GM19239 (cell line): ENCODE measurements around the gene GRHL1.

Experiments used
- DNase-seq: peaks from one replicate; pipeline ENCODE4 v3.0.0; 2011; ENCODE audit warnings: low spot score; ENCODE audit not compliant: insufficient read length
- FAIRE-seq: peaks from 2 replicates; lab custom pipeline; 2011; peaks lifted over from hg19 to GRCh38; lab: Jason Lieb, UNC

Gene GRHL1

GRCh38 chr2:10035053-10035422 is 83.5 kb downstream of the GRHL1 start:
- no peak for DNase-seq
- FAIRE-seq, result no peak

- DNase-seq (no peak), FAIRE-seq (no peak)
These were observed 84.1 kb downstream of the GRHL1 start for GRCh38 chr2:10035633-10036032.

- DNase-seq (no peak), FAIRE-seq (no peak)
These were observed 84.8 kb downstream of the GRHL1 start for GRCh38 chr2:10036095-10036884.

- FAIRE-seq (no peak), DNase-seq (no peak)
These were observed 86.6 kb downstream of the GRHL1 start for GRCh38 chr2:10038123-10038522.

GRCh38 chr2:10038716-10039115 is 87.2 kb downstream of the GRHL1 start:
- DNase-seq, result no peak

GRCh38 chr2:10039658-10040410 is 88.3 kb downstream of the GRHL1 start:
- FAIRE-seq (no peak), DNase-seq (no peak)

More at GRCh38 chr2:10038716-10039115, 87.2 kb downstream of the GRHL1 start:
- FAIRE-seq, result no peak

GRCh38 chr2:10041711-10042110 is 90.2 kb downstream of the GRHL1 start:
- FAIRE-seq, result no peak
- no peak for DNase-seq

GRCh38 chr2:10042301-10043161 is 91.0 kb downstream of the GRHL1 start:
- FAIRE-seq (peak; percentile 52), DNase-seq (no peak)

GRCh38 chr2:10043256-10043905 is 91.9 kb downstream of the GRHL1 start, which contains the start of gene KLF11:
TSS of gene KLF11 (plus strand) at chr2:10043550. CDS start at chr2:10043717, 167 bp downstream.
- peak; percentile 95 for DNase-seq
- peak; percentile 76 for FAIRE-seq

- DNase-seq (peak; percentile 93), FAIRE-seq (peak; percentile 77)
These were observed 92.6 kb downstream of the GRHL1 start for GRCh38 chr2:10043906-10044601.

GRCh38 chr2:10045561-10046355 is 94.3 kb downstream of the GRHL1 start:
- no peak for DNase-seq
- no peak for FAIRE-seq

GRCh38 chr2:10046931-10047330 is 95.4 kb downstream of the GRHL1 start:
- FAIRE-seq, result no peak
- no peak for DNase-seq

GRCh38 chr2:10047616-10048500 is 96.4 kb downstream of the GRHL1 start:
- FAIRE-seq, result no peak
- DNase-seq, result no peak

GRCh38 chr2:10048501-10049171 is 97.1 kb downstream of the GRHL1 start:
- DNase-seq, result no peak
- FAIRE-seq, result no peak
